GM19193 (cell line): ENCODE measurements around the gene HS2ST1.

ENCODE experiments used
- POLR2A ChIP-seq: IDR thresholded peaks from 4 replicates; pipeline ENCODE4 v1.6.1; 2011; ENCODE audit not compliant: insufficient read depth, insufficient read length; ENCODE audit errors: extremely low read depth

HS2ST1 gene

GRCh38 chr1:86942743-86943142 is 28.3 kb downstream of the HS2ST1 start:
- no peak for TF ChIP-seq POLR2A

- no peak for TF ChIP-seq POLR2A
Observed at GRCh38 chr1:86948212-86948611, 33.8 kb downstream of the HS2ST1 start.

GRCh38 chr1:86950712-86951419 is 36.4 kb downstream of the HS2ST1 start:
- no peak for TF ChIP-seq POLR2A

- no peak for TF ChIP-seq POLR2A
Observed at GRCh38 chr1:86951430-86951829, 37.0 kb downstream of the HS2ST1 start.

- TF ChIP-seq POLR2A: no peak
Observed at GRCh38 chr1:86953167-86953566, 38.7 kb downstream of the HS2ST1 start.

- no peak for TF ChIP-seq POLR2A
Observed at GRCh38 chr1:86955678-86956077, 41.2 kb downstream of the HS2ST1 start.

GRCh38 chr1:86956221-86956620 is 41.8 kb downstream of the HS2ST1 start:
- no peak for TF ChIP-seq POLR2A

- TF ChIP-seq POLR2A: no peak
Observed at GRCh38 chr1:86957221-86957620, 42.8 kb downstream of the HS2ST1 start.

- TF ChIP-seq POLR2A: no peak
Observed at GRCh38 chr1:86960548-86960947, 46.1 kb downstream of the HS2ST1 start.

GRCh38 chr1:86965012-86965826 is 50.8 kb downstream of the HS2ST1 start:
- no peak for TF ChIP-seq POLR2A

GRCh38 chr1:86965827-86966182 is 51.4 kb downstream of the HS2ST1 start:
- no peak for TF ChIP-seq POLR2A

GRCh38 chr1:86970938-86971337 is 56.5 kb downstream of the HS2ST1 start:
- no peak for TF ChIP-seq POLR2A

- TF ChIP-seq POLR2A: no peak
Observed at GRCh38 chr1:86971778-86972177, 57.3 kb downstream of the HS2ST1 start.

- no peak for TF ChIP-seq POLR2A
Observed at GRCh38 chr1:86972262-86972661, 57.8 kb downstream of the HS2ST1 start.

GRCh38 chr1:86975993-86976550 is 61.6 kb downstream of the HS2ST1 start:
- TF ChIP-seq POLR2A: no peak

GRCh38 chr1:86976664-86977063 is 62.2 kb downstream of the HS2ST1 start:
- TF ChIP-seq POLR2A: no peak

- no peak for TF ChIP-seq POLR2A
Observed at GRCh38 chr1:86981482-86982213, 67.2 kb downstream of the HS2ST1 start.
